Activated T-helper 1 cell treated with anti-CD3 and anti-CD28 coated beads, Interleukin-12 subunit alpha, Interleukin-12 subunit beta, Interleukin-2, Interleukin-4 antibody, amounts not matched to agents 30 ng/mL and 10 ng/mL and 1 ng/mL, durations not matched to agents 14 hours and 24 hours and 36 hours (primary cell): ENCODE measurements around the gene CORIN. TPM values are rescaled to one million over a fixed set of nuclear protein-coding genes. Genes with fewer than 3 reads are reported as not detected.

Experiments used
- total RNA-seq: library from RNA; stranded (reverse); gene quantifications from 2 replicates; pipeline ENCODE4 v1.2.3, GENCODE V29; 2022

Gene CORIN
- total RNA-seq, 1 donor from 2014 or later, result not detected

Other genes starting within 250 kb of the CORIN start
- 13.1 and 16.5 TPM in 2 replicates for gene NFXL1, start 76.5 kb upstream of the CORIN start, total RNA-seq
- gene CNGA1, start 178.6 kb upstream of the CORIN start, total RNA-seq, result not detected in 2 replicates
- 2.0 and 2.5 TPM in 2 replicates for gene NIPAL1, start 178.7 kb upstream of the CORIN start, total RNA-seq